Activated naive CD4-positive, alpha-beta T cell treated with anti-CD3 and anti-CD28 coated beads for 36 hours (primary cell): ENCODE measurements around the gene VSNL1. TPM values are rescaled to one million over a fixed set of nuclear protein-coding genes. Genes with fewer than 3 reads are reported as not detected.

Experiments
- CTCF ChIA-PET: fragments of 350-600 bp; sonication (Branson Sonifier 250); formaldehyde crosslinking; loops from one replicate; lab custom pipeline; 2021; ENCODE audit warnings: antibody characterized with exemption; lab: Charles Lee
- DNase-seq: peaks from one replicate; pipeline ENCODE4 v3.0.0-alpha.2; 2020
- H3K27ac Mint-ChIP-seq: one replicate; pipeline ENCODE4 v1.8.0; 2021; ENCODE audit warnings: mild to moderate bottlenecking, mixed read lengths
- H3K27me3 Mint-ChIP-seq: one replicate; pipeline ENCODE4 v1.8.0; 2021; ENCODE audit warnings: low read depth, mixed read lengths
- H3K36me3 Mint-ChIP-seq: one replicate; pipeline ENCODE4 v1.8.0; 2021; ENCODE audit warnings: low read depth, mixed read lengths
- H3K4me1 Mint-ChIP-seq: one replicate; pipeline ENCODE4 v1.8.0; 2021; ENCODE audit warnings: low read depth, mixed read lengths
- H3K4me3 Mint-ChIP-seq: one replicate; pipeline ENCODE4 v1.8.0; 2021; ENCODE audit warnings: mild to moderate bottlenecking, moderate library complexity, mixed read lengths
- H3K9me3 Mint-ChIP-seq: one replicate; pipeline ENCODE4 v1.8.0; 2021; ENCODE audit warnings: mixed read lengths
- intact Hi-C: fragments of 100-400 bp; cut with micrococcal nuclease; formaldehyde crosslinking; loops from one replicate; pipeline ENCODE4 v1.15.1; 2023
- total RNA-seq, 2 experiments: library from RNA; stranded (reverse); gene quantifications; one replicate each; pipeline ENCODE4 v1.2.3, GENCODE V29; 2021

The VSNL1 gene
- total RNA-seq = not detected

DNA sequence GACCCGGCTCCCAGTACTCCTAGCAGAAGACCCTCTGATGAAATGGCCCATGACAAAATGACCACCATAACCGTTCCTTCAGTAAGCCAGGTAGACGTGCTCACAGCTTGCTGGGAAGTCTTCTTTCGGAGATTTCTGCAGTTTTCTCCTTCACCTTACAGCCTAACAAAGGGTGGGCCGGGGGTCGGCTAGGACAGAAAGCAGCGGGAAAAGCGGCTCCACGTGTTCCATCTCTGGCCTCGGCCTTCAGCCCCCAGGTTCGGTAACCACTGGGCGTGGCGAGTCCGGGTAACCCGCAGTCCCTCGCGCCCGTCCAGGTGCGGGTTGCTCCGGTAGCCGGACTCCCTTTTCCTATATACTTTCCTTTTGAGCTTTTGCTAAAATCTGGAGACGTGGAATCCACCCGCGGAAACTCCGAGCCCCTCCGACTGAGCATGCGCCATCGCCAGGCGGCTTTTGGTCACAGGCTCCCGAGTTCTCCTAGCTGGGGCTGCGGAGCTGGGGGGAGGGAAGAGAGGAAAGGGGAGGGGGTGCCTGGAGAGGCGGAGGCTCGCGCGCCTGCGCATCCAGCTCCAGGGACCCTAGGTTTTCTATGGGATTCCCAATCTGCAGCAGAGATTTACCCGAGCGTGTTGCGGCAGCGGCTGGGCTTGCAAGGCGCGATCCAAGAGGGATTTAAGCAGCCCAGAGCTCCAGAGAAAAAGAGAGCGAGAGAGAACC is at the start of gene VSNL1:
Gene VSNL1 (plus strand): TSS at position 604 of the 720 bp plus-strand sequence. CDS start 51,379 bp downstream, outside the sequence.
- peaks cover 4% of the 10 kb centered on the region for H3K4me1 Mint-ChIP-seq
- H3K9me3 Mint-ChIP-seq = no peaks in the 10 kb centered on the region
- no peak within 1 kb of the TSS for H3K4me3 Mint-ChIP-seq
- H3K36me3 Mint-ChIP-seq = no peaks in the 10 kb centered on the region
- DNase-seq = no peak
- intact Hi-C loops = no loop called here
- CTCF ChIA-PET = interaction anchor here (0.7 kb wide), 1 partner anchor 209 kb away, joined by 3 read pairs; no protein-coding TSS in a partner anchor
- peaks cover 56% of the 10 kb centered on the region for H3K27me3 Mint-ChIP-seq
- H3K27ac Mint-ChIP-seq = no peak within 1 kb of the TSS

GRCh38 chr2:17495590-17495989 is 44.9 kb upstream of the VSNL1 start:
- no peaks in the 10 kb centered on the region for H3K36me3 Mint-ChIP-seq
- H3K9me3 Mint-ChIP-seq = no peaks in the 10 kb centered on the region
- DNase-seq = no peak
- no peaks in the 10 kb centered on the region for H3K27me3 Mint-ChIP-seq
- intact Hi-C loops = no loop called here
- CTCF ChIA-PET = interaction anchor here (0.7 kb wide), 1 partner anchor 151 kb away, joined by 3 read pairs; no protein-coding TSS in a partner anchor
- H3K4me3 Mint-ChIP-seq = no peak overlapping the region
- H3K4me1 Mint-ChIP-seq = no peaks in the 10 kb centered on the region
- H3K27ac Mint-ChIP-seq = no peak overlapping the region

- no peaks in the 10 kb centered on the region for H3K36me3 Mint-ChIP-seq
- CTCF ChIA-PET = no interaction called here
- intact Hi-C loops = no loop called here
- DNase-seq = no peak
- H3K27me3 Mint-ChIP-seq = no peaks in the 10 kb centered on the region
- no peak overlapping the region for H3K27ac Mint-ChIP-seq
- H3K4me1 Mint-ChIP-seq = no peaks in the 10 kb centered on the region
- H3K4me3 Mint-ChIP-seq = no peak overlapping the region
- no peaks in the 10 kb centered on the region for H3K9me3 Mint-ChIP-seq
Measured at GRCh38 chr2:17497718-17498117, 42.8 kb upstream of the VSNL1 start.

DNA sequence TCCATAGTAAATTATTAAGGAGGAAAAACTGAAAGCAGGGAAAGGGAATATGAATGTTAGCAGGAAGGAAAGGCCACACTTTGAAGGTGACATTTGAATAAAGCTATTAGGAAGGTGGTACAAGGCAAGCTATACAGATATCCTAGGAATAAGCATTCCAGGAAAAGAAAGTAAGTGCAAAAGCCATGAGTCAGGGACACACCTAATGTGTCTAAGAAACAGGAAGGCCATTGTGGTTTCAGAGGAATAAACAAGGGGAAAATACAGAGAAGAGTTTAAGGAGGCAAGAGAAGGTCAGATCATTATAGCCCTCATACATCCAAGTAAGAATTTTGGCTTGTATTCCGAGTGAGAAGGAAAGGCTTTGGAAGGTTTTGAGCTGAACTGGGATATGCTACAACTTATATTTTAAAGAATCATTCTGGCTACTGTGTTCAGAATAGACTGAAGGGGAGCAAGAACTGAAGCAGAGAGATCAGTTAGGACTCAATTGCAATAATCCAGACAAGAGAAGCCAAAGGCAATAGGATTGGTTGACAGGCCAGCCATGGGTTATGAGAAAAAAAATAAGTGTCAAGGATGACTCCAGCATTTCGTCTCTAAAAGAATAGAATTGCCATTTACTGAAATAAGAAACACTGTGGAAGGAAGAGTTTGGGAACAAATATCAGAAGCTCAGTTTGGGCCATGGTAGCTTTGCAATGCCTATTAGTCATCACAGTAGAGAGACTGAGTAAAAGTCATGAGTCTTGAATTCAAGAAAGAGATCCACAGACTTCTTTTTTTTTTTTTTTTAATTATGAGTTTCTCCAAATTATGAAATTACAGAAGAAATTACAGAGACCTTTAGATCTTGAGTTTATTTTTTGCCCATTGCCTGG is 33.5 kb upstream of the VSNL1 start:
- CTCF ChIA-PET = no interaction called here
- DNase-seq = no peak
- no peaks in the 10 kb centered on the region for H3K9me3 Mint-ChIP-seq
- H3K27me3 Mint-ChIP-seq = no peaks in the 10 kb centered on the region
- no peak overlapping the region for H3K4me3 Mint-ChIP-seq
- no peaks in the 10 kb centered on the region for H3K4me1 Mint-ChIP-seq
- H3K36me3 Mint-ChIP-seq = no peaks in the 10 kb centered on the region
- intact Hi-C loops = no loop called here
- H3K27ac Mint-ChIP-seq = no peak overlapping the region

DNA sequence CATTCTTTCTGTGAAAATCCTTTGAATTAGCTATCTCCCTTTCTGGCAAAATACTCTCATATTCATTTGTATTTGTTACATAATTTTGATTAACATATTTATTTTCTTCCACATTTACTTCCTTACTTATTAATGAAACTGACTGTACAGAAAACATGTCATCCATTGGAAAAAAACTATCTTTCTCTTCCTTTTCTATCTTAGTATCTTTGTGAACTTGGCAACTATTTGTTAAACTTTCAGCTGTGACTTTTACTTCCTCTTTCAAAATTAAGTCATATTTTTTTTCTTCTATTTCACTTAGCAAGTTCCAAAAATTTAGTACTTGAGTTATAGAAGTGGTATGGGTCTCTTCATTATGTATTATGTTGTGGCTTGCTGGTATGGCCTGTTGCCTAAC is 24.8 kb upstream of the VSNL1 start:
- DNase-seq = no peak
- H3K4me1 Mint-ChIP-seq = no peaks in the 10 kb centered on the region
- H3K9me3 Mint-ChIP-seq = no peaks in the 10 kb centered on the region
- H3K4me3 Mint-ChIP-seq = no peak overlapping the region
- CTCF ChIA-PET = no interaction called here
- peaks cover 20% of the 10 kb centered on the region for H3K27me3 Mint-ChIP-seq
- intact Hi-C loops = no loop called here
- no peaks in the 10 kb centered on the region for H3K36me3 Mint-ChIP-seq
- H3K27ac Mint-ChIP-seq = no peak overlapping the region

GRCh38 chr2:17517481-17518211 is 22.9 kb upstream of the VSNL1 start:
- no peak overlapping the region for H3K27ac Mint-ChIP-seq
- H3K36me3 Mint-ChIP-seq = no peaks in the 10 kb centered on the region
- CTCF ChIA-PET = no interaction called here
- intact Hi-C loops = no loop called here
- no peak overlapping the region for H3K4me3 Mint-ChIP-seq
- H3K27me3 Mint-ChIP-seq = peaks cover 20% of the 10 kb centered on the region
- H3K9me3 Mint-ChIP-seq = no peaks in the 10 kb centered on the region
- no peaks in the 10 kb centered on the region for H3K4me1 Mint-ChIP-seq
- DNase-seq = no peak

- H3K9me3 Mint-ChIP-seq = no peaks in the 10 kb centered on the region
- no peaks in the 10 kb centered on the region for H3K36me3 Mint-ChIP-seq
- CTCF ChIA-PET = no interaction called here
- DNase-seq = peak; percentile 9
- H3K4me3 Mint-ChIP-seq = no peak within 1 kb of the TSS
- intact Hi-C loops = no loop called here
- peaks cover 20% of the 10 kb centered on the region for H3K27me3 Mint-ChIP-seq
- H3K27ac Mint-ChIP-seq = no peak within 1 kb of the TSS
- no peaks in the 10 kb centered on the region for H3K4me1 Mint-ChIP-seq
Measured at GRCh38 chr2:17518212-17519154, 22.0 kb upstream of the VSNL1 start, which contains the start of gene RAD51AP2. RAD51AP2 (minus strand) TSS chr2:17518440; CDS start chr2:17518415, 25 bp downstream.

DNA sequence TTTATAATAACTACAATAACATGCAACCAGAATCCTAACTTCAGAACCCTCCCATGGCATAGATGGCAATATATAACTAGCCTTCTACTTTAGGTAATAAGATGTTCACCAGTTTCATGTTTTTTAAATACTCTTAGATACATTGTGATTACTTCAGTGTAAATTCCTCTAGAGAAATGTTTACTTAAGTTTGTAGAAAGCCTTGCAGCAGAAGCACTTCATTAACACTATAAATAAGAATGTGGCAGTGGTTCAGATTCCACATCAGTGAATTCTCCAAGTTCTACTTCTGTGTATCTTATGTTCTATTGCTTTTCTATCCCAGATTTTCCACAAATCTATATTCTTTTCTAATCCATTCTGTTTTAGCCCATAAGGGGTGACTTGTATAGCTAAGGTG is 21.0 kb upstream of the VSNL1 start:
- Mint-ChIP-seq H3K4me1 (no peaks in the 10 kb centered on the region), H3K27me3 (peaks cover 20% of the 10 kb centered on the region), H3K9me3 (no peaks in the 10 kb centered on the region), H3K36me3 (no peaks in the 10 kb centered on the region), H3K4me3 (no peak overlapping the region), H3K27ac (no peak overlapping the region)
- intact Hi-C loops = no loop called here
- CTCF ChIA-PET = no interaction called here
- no peak for DNase-seq

DNA sequence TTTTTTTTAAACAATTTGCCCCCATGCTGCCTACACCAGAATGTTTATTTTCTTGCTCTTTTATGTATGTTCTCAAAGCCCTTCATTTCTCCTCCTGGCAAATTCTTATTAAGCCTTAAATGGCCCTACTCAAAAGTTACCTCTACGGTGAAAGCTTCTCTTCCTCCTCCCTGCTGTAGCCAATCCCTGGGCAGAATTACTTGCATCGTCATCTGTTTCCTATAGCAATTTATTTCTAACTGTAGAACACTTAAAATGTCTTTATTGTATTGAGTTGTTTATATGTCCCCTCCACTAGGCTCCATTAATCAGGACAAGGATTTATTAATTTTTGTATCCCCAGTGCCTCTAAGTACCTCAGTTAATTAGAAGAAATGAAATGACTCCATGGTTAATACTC is 19.7 kb upstream of the VSNL1 start:
- H3K27ac Mint-ChIP-seq = no peak overlapping the region
- no peaks in the 10 kb centered on the region for H3K4me1 Mint-ChIP-seq
- H3K36me3 Mint-ChIP-seq = no peaks in the 10 kb centered on the region
- intact Hi-C loops = no loop called here
- peaks cover 20% of the 10 kb centered on the region for H3K27me3 Mint-ChIP-seq
- CTCF ChIA-PET = no interaction called here
- no peak overlapping the region for H3K4me3 Mint-ChIP-seq
- H3K9me3 Mint-ChIP-seq = no peaks in the 10 kb centered on the region
- DNase-seq = no peak

DNA sequence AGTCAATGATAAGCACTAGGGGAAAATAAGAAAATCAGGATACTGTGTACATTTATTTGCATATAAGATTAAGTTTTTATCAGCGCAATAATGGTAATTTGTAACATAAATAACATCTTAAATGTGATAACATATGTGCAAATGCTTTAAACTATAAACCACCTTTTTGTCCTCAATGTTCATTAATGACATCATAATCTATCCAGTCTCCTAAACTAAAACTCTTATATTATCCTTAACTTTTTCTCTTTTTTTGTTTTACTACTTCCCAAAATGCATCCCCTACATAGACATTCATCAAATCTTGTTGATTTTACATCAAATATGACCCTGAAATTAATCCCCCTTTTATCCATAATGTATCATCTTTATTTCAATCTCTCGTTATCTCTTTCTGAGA is 18.9 kb upstream of the VSNL1 start:
- H3K9me3 Mint-ChIP-seq = no peaks in the 10 kb centered on the region

GRCh38 chr2:17522303-17522702 is 18.2 kb upstream of the VSNL1 start:
- Mint-ChIP-seq H3K9me3 (no peaks in the 10 kb centered on the region), H3K36me3 (no peaks in the 10 kb centered on the region), H3K27ac (no peak overlapping the region), H3K27me3 (peaks cover 15% of the 10 kb centered on the region), H3K4me1 (no peaks in the 10 kb centered on the region), H3K4me3 (no peak overlapping the region)
- intact Hi-C loops = no loop called here
- no peak for DNase-seq
- CTCF ChIA-PET = no interaction called here

More for the DNA sequence above, 18.9 kb upstream of the VSNL1 start:
- Mint-ChIP-seq H3K27me3 (peaks cover 20% of the 10 kb centered on the region), H3K27ac (no peak overlapping the region), H3K4me3 (no peak overlapping the region), H3K4me1 (no peaks in the 10 kb centered on the region), H3K36me3 (no peaks in the 10 kb centered on the region)
- CTCF ChIA-PET = no interaction called here
- intact Hi-C loops = no loop called here
- DNase-seq = no peak
